BE2C (cell line): ENCODE results near the gene KRTAP5-6.

Experiments
- DNase-seq: peaks from one replicate; pipeline ENCODE4 v3.0.0-alpha.2; 2020
- H3K27me3 ChIP-seq: fragments of 250-450 bp; sonication (Bioruptor Pico); 2 replicates; pipeline ENCODE4 v1.5.1; 2020; ENCODE audit warnings: mild to moderate bottlenecking
- H3K36me3 ChIP-seq: fragments of 250-450 bp; sonication (Bioruptor Pico); 2 replicates; pipeline ENCODE4 v1.5.1; 2020; ENCODE audit warnings: mild to moderate bottlenecking
- H3K4me1 ChIP-seq: fragments of 250-450 bp; sonication (Bioruptor Pico); 2 replicates; pipeline ENCODE4 v1.5.1; 2020
- H3K4me3 ChIP-seq: 2 replicates; pipeline ENCODE4 v1.5.1; 2011; ENCODE audit warnings: low read depth, low read length
- H3K9me3 ChIP-seq: fragments of 250-450 bp; sonication (Bioruptor Pico); 2 replicates; pipeline ENCODE4 v1.5.1; 2020
- TF ChIP-seq, protein P1 (sequence below): IDR thresholded peaks from 2 replicates; pipeline ENCODE4 v1.5.1; 2012; ENCODE audit warnings: mild to moderate bottlenecking, low read depth, low read length

The KRTAP5-6 gene

DNA sequence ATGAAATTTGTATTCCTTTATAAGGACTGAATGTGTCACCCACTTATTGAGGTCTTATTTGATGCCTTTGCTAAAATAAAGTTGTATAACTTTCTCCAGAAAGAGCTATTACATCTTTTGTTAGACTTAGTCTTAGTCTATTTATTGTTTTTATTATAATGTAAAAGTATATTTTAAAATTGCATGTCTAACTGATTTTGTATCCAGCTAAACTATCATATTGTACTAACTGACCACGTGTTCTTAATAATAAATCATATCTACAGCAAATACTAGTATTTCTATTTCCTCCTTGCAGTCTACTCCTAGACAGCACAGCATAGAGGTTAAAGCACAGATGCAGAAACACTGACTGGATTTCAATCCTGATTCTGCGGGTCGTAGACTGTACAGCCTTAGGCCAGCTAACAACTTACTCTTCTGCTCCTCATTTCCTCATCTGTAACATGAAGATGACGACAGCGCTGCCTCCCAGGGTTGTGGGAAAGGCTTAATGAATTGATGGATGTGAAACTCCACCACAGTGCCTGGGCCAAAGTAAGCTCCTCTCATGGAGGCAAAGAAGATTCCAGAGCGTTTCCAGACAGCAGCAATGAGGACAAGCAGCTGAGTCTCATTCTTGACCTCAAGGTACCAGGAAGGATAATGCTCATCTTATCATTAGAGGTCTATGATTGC lies 40.2 kb downstream of the KRTAP5-6 start:
- no peak for DNase-seq
- TF ChIP-seq, protein P1, sequence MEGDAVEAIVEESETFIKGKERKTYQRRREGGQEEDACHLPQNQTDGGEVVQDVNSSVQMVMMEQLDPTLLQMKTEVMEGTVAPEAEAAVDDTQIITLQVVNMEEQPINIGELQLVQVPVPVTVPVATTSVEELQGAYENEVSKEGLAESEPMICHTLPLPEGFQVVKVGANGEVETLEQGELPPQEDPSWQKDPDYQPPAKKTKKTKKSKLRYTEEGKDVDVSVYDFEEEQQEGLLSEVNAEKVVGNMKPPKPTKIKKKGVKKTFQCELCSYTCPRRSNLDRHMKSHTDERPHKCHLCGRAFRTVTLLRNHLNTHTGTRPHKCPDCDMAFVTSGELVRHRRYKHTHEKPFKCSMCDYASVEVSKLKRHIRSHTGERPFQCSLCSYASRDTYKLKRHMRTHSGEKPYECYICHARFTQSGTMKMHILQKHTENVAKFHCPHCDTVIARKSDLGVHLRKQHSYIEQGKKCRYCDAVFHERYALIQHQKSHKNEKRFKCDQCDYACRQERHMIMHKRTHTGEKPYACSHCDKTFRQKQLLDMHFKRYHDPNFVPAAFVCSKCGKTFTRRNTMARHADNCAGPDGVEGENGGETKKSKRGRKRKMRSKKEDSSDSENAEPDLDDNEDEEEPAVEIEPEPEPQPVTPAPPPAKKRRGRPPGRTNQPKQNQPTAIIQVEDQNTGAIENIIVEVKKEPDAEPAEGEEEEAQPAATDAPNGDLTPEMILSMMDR, result no peak
- no peak overlapping the region for H3K4me3 ChIP-seq
- no peaks in the 10 kb centered on the region for H3K36me3 ChIP-seq
- H3K27me3 ChIP-seq, result peaks cover 4% of the 10 kb centered on the region; the same call in 1 of the 2 replicates
- H3K4me1 ChIP-seq, result no peaks in the 10 kb centered on the region
- no peaks in the 10 kb centered on the region for H3K9me3 ChIP-seq

DNA sequence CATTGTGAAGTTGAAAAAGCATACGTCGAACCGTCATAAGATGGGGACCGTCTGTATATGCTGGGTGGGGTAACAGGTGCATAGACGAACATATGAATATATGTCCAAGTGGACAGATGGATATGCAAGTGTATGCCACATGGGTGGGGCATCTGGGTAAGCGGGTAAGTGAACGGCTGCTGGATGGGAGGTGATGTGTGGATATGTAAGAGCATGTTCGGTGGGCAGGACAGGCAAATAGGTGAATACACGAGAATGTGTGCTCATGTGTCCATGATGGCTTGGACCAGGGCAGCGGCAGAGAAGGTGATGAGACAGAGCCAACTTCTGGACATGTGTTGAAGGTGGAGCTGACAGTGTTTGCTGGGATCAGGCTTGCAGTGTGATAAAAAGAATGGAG lies 41.4 kb downstream of the KRTAP5-6 start:
- TF ChIP-seq, protein P1, result no peak
- Histone ChIP-seq H3K4me3 (no peak overlapping the region), H3K9me3 (no peaks in the 10 kb centered on the region), H3K4me1 (no peaks in the 10 kb centered on the region), H3K27me3 (peaks cover 4% of the 10 kb centered on the region; the same call in 1 of the 2 replicates), H3K36me3 (no peaks in the 10 kb centered on the region)
- no peak for DNase-seq

DNA sequence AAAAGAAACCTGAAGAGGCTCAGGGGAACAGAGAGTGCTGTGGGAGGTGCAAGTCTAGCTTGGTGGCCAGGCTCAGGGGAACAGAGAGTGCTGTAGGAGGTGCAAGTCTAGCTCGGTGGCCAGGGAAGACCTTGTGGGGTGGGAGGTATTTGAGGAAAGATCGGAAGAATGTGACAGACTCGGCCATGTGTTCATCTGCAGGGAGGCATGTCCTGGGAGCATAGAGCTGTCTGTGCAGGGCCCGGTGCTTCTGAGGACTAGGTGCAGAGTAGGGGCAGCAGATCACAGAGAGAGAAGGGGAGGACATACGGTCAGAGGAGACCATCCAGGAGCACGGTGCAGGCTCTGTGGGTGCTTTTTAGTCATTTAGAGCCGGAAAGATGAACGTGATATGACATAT lies 42.6 kb downstream of the KRTAP5-6 start:
- TF ChIP-seq, protein P1, result no peak
- H3K27me3 ChIP-seq, result no peaks in the 10 kb centered on the region
- no peak overlapping the region for H3K4me3 ChIP-seq
- H3K36me3 ChIP-seq, result no peaks in the 10 kb centered on the region
- DNase-seq, result no peak
- no peaks in the 10 kb centered on the region for H3K4me1 ChIP-seq
- no peaks in the 10 kb centered on the region for H3K9me3 ChIP-seq

DNA sequence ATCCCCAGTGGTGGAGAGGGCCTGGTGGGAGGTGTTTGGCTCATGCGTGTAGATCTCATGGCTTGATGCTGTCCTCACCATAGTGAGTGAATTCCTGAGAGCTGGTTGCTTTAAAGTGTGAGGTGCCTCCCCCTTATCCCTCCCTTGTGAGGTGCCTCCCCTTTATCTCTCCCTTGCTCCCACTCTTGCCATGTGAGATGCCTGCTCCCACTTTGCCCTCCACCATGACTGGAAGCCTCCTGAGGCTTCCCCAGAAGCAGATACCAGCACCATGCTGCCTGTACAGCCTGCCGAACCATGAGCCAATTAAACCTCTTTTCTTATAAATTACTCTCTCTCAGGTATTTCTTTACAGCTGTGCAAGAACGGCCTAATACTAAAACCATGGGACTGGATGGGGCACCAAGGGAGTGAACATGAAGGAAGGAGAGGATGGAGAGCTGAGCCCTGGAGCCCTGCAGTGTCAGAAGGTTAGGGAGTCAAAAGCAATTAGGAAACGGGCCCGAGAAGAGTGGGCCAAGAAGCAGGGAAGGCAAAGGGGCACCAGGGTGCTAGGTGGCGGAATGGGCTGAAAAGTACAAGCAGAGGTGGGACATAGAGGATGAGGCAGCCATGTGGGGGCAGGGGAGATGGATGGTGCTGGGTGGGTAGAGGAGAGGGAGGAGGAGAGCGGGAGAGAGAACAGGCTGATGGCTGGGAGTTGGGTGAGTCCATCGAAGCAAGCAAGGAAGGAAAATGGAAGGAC lies 44.0 kb downstream of the KRTAP5-6 start:
- no peak overlapping the region for H3K4me3 ChIP-seq
- TF ChIP-seq, protein P1, result no peak
- no peaks in the 10 kb centered on the region for H3K9me3 ChIP-seq
- no peaks in the 10 kb centered on the region for H3K27me3 ChIP-seq
- no peak for DNase-seq
- H3K4me1 ChIP-seq, result no peaks in the 10 kb centered on the region
- no peaks in the 10 kb centered on the region for H3K36me3 ChIP-seq

DNA sequence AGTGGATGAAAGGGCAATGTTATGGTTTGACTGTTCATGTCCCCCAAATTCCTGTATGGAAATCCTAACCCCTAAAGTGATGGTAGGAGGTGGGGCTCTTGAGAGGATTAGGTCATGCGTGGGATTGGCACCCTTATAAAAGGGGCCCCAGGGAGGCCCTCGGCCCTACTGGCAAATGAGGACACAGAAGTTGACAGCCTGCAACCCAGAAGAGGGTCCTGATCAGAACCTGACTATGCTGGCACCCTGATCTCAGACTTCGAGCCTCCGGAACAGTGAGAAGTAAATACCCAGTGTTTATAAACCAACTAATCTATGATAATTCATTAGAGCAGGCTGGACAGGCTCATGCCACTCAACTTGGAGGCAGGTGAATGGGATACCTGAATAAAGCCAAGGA lies 44.7 kb downstream of the KRTAP5-6 start:
- no peaks in the 10 kb centered on the region for H3K27me3 ChIP-seq
- no peak overlapping the region for H3K4me3 ChIP-seq
- no peak for DNase-seq
- TF ChIP-seq, protein P1, result no peak
- H3K36me3 ChIP-seq, result no peaks in the 10 kb centered on the region
- H3K9me3 ChIP-seq, result no peaks in the 10 kb centered on the region
- H3K4me1 ChIP-seq, result no peaks in the 10 kb centered on the region

DNA sequence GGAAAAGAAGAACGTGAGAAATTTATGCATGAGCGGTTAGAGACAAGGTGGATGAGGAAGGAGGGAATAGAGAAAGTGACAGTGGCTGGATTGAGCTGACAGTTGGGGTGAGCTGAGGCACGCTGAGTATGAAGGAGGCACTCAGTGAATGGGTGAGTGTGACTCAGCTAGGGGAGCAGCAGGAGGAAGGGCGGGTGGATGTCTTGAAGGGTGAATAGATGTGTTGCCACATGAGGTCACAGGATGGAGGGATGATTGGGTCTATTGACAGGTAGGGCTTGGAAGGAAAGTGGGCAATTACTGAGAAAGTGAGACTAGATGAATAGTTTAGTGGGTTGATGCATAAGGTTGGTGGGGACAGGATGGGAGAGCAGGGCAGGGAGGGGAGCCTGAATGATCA lies 45.4 kb downstream of the KRTAP5-6 start:
- Histone ChIP-seq H3K9me3 (no peaks in the 10 kb centered on the region), H3K4me1 (no peaks in the 10 kb centered on the region), H3K36me3 (no peaks in the 10 kb centered on the region), H3K27me3 (no peaks in the 10 kb centered on the region), H3K4me3 (no peak overlapping the region)
- TF ChIP-seq, protein P1, result no peak
- DNase-seq, result no peak
